Transverse colon (tissue), 3 donors: ENCODE measurements around the gene ACSL6.

Source experiments
- POLR2A ChIP-seq: fragments of 450-650 bp; IDR thresholded peaks from one replicate; pipeline ENCODE4 v1.6.1; 2016; ENCODE audit warnings: antibody characterized with exemption, mild to moderate bottlenecking, moderate library complexity
- TF ChIP-seq, protein P1 (sequence below), 5 experiments: fragments of 200-600 bp in 3 of 5; fragments of 450-650 bp in 2 of 5; sonication (generic) in 3 of 5; IDR thresholded peaks; 1 replicate in 2 of 5; 2 replicates in 3 of 5; pipeline ENCODE4 v1.5.1; 2016 to 2017; ENCODE audit warnings: antibody characterized with exemption in 5 of 5, inconsistent platforms in 3 of 5, mild to moderate bottlenecking in 2 of 5, moderate library complexity in 1 of 5

DNA sequence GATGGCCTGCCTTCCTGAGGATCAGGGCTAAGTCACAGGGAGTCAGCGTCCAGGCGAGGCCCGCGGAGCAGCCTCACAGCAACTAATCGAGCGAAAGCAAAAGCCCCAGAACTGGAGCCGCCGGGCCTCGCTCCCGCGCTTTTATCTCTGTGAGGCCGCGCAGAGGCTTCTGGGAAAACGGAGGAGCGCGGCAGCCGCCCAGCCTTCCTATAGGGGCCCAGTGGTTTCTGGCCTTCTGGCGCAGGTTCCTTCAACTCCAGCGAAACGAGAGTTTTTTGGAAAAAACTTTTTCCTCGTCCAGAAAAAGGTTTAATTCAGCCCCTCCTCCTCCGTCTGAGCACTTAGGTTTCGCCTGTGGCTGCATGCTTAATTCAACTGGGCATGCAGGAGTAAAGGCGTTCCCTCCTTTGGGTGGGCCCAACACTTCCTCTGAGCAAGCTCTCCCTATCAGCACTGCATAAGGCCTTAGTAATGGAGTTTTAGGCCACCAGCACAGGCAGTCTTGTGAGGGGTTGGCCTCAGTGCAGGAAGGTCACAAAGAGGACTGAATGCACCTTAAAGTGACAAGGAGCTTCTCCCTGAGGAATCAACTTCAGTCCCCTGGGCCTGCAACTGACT lies 65.8 kb downstream of the ACSL6 start, which contains the start of gene MEIKIN:
- TF ChIP-seq, protein P1, sequence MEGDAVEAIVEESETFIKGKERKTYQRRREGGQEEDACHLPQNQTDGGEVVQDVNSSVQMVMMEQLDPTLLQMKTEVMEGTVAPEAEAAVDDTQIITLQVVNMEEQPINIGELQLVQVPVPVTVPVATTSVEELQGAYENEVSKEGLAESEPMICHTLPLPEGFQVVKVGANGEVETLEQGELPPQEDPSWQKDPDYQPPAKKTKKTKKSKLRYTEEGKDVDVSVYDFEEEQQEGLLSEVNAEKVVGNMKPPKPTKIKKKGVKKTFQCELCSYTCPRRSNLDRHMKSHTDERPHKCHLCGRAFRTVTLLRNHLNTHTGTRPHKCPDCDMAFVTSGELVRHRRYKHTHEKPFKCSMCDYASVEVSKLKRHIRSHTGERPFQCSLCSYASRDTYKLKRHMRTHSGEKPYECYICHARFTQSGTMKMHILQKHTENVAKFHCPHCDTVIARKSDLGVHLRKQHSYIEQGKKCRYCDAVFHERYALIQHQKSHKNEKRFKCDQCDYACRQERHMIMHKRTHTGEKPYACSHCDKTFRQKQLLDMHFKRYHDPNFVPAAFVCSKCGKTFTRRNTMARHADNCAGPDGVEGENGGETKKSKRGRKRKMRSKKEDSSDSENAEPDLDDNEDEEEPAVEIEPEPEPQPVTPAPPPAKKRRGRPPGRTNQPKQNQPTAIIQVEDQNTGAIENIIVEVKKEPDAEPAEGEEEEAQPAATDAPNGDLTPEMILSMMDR (IDR thresholded peaks at IDR 0.05), result no peak
- TF ChIP-seq POLR2A, result no peak
